ENCODE measurements around the gene EEFSEC.

Gene EEFSEC

DNA sequence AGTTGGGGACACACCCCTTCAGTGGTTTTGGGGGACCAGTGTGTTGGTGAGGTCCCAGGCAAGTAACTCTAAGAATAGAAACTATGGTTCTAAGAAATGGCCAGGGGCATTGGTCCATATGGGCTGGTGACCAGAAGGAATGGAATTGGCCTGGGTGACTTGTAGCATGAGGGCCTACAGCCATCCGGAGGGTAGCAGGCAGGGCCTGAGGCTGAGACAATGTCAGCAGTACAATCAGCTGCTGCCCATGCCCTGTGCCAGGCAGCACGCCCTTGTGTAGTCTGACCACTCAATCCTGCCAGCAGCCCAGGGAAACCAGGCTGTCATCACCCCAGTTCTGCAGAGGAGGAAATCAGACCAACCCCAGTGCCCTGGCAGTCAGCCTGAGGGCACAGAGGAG lies 212.9 kb downstream of the EEFSEC start:
- TF ChIP-seq ZFX (IDR thresholded peaks at IDR 0.05) = no peak
- TF ChIP-seq, protein P1, sequence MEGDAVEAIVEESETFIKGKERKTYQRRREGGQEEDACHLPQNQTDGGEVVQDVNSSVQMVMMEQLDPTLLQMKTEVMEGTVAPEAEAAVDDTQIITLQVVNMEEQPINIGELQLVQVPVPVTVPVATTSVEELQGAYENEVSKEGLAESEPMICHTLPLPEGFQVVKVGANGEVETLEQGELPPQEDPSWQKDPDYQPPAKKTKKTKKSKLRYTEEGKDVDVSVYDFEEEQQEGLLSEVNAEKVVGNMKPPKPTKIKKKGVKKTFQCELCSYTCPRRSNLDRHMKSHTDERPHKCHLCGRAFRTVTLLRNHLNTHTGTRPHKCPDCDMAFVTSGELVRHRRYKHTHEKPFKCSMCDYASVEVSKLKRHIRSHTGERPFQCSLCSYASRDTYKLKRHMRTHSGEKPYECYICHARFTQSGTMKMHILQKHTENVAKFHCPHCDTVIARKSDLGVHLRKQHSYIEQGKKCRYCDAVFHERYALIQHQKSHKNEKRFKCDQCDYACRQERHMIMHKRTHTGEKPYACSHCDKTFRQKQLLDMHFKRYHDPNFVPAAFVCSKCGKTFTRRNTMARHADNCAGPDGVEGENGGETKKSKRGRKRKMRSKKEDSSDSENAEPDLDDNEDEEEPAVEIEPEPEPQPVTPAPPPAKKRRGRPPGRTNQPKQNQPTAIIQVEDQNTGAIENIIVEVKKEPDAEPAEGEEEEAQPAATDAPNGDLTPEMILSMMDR (conservative IDR thresholded peaks at IDR 0.05) = no peak

DNA sequence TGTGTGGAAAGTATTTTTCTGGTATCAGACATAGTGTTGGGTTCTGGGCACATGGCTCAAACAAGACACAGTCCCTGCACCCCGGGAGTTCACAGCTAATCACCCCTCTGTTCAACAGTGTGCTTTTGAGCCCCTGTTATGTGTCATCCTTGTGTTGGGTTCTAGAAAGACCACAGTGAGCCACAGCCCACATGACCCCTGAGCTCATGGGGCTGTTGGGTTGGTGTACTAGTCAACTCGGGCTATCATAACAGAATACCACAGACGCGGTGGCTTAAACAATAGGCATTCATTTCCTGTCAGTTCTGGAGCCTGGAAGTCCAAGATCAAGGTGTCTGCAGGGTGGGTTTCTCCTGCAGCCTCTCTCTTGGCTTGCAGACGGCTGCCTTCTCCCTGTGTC lies 213.4 kb downstream of the EEFSEC start:
- TF ChIP-seq, protein P1 (conservative IDR thresholded peaks at IDR 0.05) = no peak
- no peak for TF ChIP-seq ZFX (IDR thresholded peaks at IDR 0.05)
- H3K27ac ChIP-seq = no peak overlapping the region

More for the DNA sequence above, 212.9 kb downstream of the EEFSEC start:
- H3K27ac ChIP-seq = no peak overlapping the region

DNA sequence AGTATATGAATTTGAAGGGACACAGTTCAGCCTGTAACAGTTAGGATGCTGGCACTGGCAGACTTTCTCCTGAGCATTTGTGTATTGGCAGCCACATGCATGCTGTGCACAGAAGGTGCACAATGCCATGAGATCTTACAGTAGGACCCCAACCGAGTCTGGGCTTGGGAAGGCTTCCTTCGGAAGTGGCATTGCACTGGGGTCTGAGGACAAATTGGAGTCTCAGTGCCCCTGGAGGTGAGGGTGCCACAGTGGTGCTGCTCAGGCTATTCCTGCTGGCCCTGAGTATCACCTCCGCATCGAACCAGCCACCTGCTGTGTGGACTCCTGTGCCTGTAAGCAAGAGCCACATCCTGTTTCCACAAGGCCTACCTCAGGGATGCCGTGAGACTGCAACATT lies 213.9 kb downstream of the EEFSEC start:
- no peak overlapping the region for H3K27ac ChIP-seq
- no peak for TF ChIP-seq ZFX (IDR thresholded peaks at IDR 0.05)
- TF ChIP-seq, protein P1 (conservative IDR thresholded peaks at IDR 0.05) = no peak

DNA sequence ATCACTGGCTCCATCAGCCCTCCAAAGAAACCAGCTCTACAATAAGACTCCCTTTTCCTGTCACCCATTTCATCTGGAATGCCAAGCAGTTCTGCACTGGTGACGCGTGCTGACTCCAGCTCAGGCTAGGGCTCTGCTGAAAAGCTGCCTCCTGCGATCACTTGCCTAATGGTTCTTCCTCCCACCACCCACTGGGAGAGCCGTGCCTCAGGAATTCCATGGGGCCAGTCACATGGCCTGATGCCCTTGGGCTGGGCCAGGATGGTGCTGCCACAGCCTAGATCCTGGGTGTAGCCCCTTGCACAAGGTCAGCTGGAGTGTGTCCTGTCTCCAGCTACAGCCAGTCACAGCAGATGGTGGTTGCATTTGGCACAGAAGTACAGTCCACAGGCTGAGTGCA lies 214.5 kb downstream of the EEFSEC start:
- no peak overlapping the region for H3K27ac ChIP-seq
- TF ChIP-seq, protein P1 (conservative IDR thresholded peaks at IDR 0.05) = no peak
- no peak for TF ChIP-seq ZFX (IDR thresholded peaks at IDR 0.05)

DNA sequence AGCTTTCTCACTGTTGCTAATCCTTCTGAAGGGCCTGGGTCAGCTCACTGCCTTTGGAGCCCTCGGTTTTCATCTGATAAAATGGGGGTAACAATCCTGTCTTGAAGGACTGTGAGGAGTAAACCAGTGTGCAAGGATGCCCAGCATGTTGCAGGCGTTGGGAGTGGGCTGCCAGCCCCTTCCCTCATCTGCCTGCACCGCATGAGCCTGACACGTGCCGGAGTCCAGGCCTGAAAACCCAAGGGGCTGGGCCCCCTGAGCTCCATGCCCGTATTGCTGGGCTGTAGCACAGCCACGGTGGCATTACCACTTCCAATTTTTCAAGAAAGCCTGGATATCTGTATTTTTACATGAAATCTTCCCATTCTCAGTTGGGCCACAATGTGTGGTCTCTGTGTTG lies 215.3 kb downstream of the EEFSEC start:
- H3K27ac ChIP-seq = no peak overlapping the region
- TF ChIP-seq ZFX (IDR thresholded peaks at IDR 0.05) = no peak
- TF ChIP-seq, protein P1 (conservative IDR thresholded peaks at IDR 0.05) = no peak

DNA sequence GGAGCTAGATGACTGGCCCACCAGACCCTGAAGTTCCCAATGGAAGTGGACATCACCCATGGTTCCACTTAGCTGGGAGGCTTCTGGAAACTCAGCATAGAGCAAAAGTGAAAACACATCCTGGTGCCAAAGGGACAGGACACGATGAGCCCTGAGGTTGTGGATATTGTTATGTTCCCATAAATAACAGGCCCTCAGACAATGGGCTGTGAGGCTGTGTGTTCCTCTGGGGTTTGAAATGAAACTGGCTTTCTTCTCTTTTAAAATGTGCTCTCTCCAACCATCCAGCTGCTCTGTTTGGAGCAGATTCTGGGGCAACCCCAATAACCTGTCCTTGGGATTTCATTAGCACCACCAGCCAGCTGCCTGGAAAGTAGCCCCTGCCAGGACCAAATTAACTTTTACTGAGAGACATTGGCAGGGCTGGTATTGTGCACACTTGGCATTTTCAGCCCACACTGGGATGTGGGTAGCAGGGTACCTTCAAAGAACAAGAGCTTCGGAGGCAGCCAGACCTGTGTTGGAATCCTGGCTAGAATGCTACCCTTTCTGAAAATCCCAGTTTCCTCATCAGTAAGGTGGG lies 215.9 kb downstream of the EEFSEC start:
- no peak overlapping the region for H3K27ac ChIP-seq
- no peak for TF ChIP-seq ZFX (IDR thresholded peaks at IDR 0.05)
- TF ChIP-seq, protein P1 (conservative IDR thresholded peaks at IDR 0.05) = no peak

DNA sequence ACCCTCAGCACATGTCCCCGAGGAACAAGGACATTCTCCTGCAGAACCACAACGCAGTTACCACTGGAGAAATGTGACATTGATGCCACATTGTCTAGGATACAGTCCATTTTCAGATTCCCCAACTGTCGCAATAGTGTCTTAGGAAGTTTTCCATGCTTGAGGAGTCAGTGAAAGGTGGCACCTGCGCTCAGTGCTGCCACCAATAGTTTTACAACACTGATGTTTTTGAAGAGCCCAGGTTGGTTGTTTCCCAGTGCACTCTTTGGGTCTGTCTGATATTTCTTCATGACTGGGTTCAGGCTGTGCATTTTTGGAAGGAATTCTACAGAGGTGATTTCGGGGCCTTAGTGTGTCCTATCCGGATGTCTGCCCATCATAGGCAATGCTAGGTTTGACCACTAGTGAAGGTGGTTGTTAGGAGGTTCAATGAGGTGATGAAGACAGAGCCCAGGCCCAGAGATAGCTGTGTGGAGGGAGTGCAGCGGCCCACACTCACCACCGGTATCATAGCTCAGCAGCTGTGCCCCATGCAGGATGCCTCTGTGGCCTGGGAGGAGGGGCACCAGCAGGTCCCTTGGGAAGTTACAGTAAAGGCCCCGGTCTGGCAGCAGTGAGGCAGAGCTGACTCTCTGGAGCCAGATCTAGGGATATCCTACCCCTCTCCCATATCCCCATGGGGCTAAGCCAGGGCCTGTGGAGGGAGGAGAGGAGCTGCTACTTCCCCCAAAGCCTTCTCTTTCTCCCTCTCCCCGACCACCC lies 216.8 kb downstream of the EEFSEC start:
- TF ChIP-seq, protein P1 (conservative IDR thresholded peaks at IDR 0.05) = no peak
- no peak for TF ChIP-seq ZFX (IDR thresholded peaks at IDR 0.05)
- H3K27ac ChIP-seq = no peak overlapping the region
